ENCODE results near the gene FAM9C.

DNA sequence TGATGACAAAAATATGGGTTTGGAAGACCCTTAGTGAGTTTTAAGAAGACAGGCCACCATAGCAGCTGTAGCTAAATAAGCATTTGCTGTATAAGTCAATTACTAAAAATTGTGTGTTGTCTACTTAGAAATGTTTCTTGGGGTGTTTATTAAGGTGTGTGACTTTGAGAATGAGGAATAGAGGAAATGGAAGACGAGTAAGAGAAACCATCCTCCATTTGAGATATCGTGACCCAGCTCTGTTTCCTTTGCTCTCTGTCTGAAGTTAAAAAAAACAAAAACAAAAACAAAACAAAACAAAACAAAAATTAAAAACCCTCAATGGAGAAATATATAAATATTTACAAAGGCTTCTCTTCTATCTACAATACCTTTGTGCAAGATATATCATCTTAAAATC is 41.7 kb upstream of the FAM9C start:
- TF ChIP-seq ZC3H10 (CRISPR knock-in tag; IDR thresholded peaks at IDR 0.05) = no peak
- no peak for TF ChIP-seq TOX (CRISPR knock-in tag; IDR thresholded peaks at IDR 0.05; ENCODE audit: borderline replicate concordance)
- TF ChIP-seq CSDC2 (CRISPR knock-in tag; IDR thresholded peaks at IDR 0.05) = no peak
- TF ChIP-seq ZFP30 (CRISPR knock-in tag; IDR thresholded peaks at IDR 0.05) = no peak
- TF ChIP-seq, protein P1, sequence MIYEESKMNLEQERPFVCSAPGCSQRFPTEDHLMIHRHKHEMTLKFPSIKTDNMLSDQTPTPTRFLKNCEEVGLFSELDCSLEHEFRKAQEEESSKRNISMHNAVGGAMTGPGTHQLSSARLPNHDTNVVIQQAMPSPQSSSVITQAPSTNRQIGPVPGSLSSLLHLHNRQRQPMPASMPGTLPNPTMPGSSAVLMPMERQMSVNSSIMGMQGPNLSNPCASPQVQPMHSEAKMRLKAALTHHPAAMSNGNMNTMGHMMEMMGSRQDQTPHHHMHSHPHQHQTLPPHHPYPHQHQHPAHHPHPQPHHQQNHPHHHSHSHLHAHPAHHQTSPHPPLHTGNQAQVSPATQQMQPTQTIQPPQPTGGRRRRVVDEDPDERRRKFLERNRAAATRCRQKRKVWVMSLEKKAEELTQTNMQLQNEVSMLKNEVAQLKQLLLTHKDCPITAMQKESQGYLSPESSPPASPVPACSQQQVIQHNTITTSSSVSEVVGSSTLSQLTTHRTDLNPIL (CRISPR knock-in tag; IDR thresholded peaks at IDR 0.05; ENCODE audit: low read depth) = no peak
- no peak for TF ChIP-seq ARNTL (CRISPR knock-in tag; IDR thresholded peaks at IDR 0.05; ENCODE audit: borderline replicate concordance, low read depth)
